Nephron (organoid): ENCODE results near the gene NBPF4.
"Not testable (repeated sequence)": the region's sequence is repeated elsewhere in the genome, so short reads cannot be mapped to it uniquely, and the experiment has no call there.

Experiments used
- H3K27ac Mint-ChIP-seq, 3 experiments: 2 replicates each; pipeline ENCODE4 v1.8.0; 2020; ENCODE audit warnings: mixed read lengths in 3 of 3, mild to moderate bottlenecking in 2 of 3, moderate library complexity in 1 of 3
- H3K27me3 Mint-ChIP-seq: 2 replicates; pipeline ENCODE4 v1.8.0; 2021; ENCODE audit warnings: low read depth, mild to moderate bottlenecking, moderate library complexity, mixed read lengths
- H3K36me3 Mint-ChIP-seq: 2 replicates; pipeline ENCODE4 v1.8.0; 2020; ENCODE audit warnings: low read depth, mixed read lengths
- H3K4me1 Mint-ChIP-seq: 2 replicates; pipeline ENCODE4 v1.8.0; 2020; ENCODE audit warnings: mixed read lengths
- H3K4me3 Mint-ChIP-seq, 3 experiments: 2 replicates each; pipeline ENCODE4 v1.8.0; 2020; ENCODE audit warnings: mild to moderate bottlenecking in 3 of 3, mixed read lengths in 3 of 3, moderate library complexity in 2 of 3
- H3K9me3 Mint-ChIP-seq: 2 replicates; pipeline ENCODE4 v1.8.0; 2020; ENCODE audit warnings: mixed read lengths
- TF ChIP-seq, protein P1 (sequence below), 3 experiments: fragments of 200-600 bp; sonication (generic); IDR thresholded peaks; one replicate each; pipeline ENCODE4 v1.5.0; 2021; ENCODE audit warnings: antibody characterized with exemption in 3 of 3; ENCODE audit not compliant: unreplicated experiment in 3 of 3

Gene NBPF4

DNA sequence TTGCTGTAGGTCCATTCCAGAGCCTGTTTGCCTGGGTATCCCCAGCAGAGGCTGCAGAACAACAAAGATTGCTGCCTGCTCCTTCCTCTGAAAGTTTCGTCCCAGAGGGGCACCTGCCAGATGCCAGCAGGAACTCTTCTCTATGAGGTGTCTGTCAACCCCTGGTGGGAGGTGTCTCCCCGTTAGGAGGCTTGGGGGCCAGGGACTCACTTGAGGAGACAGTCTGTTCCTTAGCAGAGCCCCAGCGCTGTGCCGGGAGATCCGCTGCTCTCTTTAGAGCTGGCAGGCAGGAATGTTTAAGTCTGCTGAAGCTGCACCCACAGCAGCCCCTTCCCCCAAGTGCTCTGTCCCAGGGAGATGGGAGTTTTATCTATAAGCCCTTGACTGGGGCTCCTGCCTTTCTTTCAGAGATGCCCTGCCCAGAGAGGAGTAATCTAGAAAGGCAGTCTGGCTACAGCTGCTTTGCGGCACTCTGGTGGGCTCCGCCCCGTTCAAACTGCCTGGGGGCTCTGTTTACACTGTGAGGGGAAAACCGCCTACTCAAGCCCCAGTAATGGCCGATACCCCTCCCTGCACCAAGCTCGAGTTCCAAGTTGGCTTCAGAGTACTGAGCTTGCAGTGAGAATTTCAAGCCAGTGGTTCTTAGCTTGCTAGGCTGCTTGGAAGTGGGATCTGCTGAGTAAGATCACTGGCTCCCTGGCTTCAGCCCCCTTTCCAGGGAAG, 35.0 kb downstream of the NBPF4 start:
- Mint-ChIP-seq H3K4me1 (no peaks in the 10 kb centered on the region), H3K27me3 (peaks cover 5% of the 10 kb centered on the region), H3K36me3 (peaks cover 4% of the 10 kb centered on the region), H3K4me3 (no peak overlapping the region), H3K9me3 (peaks cover 15% of the 10 kb centered on the region), H3K27ac (no peak overlapping the region)
- TF ChIP-seq, protein P1, sequence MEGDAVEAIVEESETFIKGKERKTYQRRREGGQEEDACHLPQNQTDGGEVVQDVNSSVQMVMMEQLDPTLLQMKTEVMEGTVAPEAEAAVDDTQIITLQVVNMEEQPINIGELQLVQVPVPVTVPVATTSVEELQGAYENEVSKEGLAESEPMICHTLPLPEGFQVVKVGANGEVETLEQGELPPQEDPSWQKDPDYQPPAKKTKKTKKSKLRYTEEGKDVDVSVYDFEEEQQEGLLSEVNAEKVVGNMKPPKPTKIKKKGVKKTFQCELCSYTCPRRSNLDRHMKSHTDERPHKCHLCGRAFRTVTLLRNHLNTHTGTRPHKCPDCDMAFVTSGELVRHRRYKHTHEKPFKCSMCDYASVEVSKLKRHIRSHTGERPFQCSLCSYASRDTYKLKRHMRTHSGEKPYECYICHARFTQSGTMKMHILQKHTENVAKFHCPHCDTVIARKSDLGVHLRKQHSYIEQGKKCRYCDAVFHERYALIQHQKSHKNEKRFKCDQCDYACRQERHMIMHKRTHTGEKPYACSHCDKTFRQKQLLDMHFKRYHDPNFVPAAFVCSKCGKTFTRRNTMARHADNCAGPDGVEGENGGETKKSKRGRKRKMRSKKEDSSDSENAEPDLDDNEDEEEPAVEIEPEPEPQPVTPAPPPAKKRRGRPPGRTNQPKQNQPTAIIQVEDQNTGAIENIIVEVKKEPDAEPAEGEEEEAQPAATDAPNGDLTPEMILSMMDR (IDR thresholded peaks at IDR 0.05; ENCODE audit: unreplicated experiment in 3 of 3), result no peak

DNA sequence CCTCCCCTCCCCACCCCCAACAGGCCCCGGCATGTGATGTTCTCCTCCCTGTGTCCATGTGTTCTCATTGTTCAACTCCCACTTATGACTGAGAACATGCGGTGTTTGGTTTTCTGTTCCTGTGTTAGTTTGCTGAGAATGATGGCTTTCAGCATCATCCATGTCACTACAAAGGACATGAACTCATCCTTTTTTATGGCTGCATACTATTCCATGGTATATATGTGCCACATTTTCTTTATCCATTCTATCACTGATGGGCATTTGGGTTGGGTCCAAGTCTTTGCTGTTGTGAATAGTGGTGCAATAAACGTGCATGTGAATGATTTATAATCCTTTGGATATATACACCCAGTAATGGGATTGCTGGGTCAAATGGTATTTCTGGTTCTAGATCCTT, 40.3 kb downstream of the NBPF4 start:
- Mint-ChIP-seq H3K9me3 (peaks cover 15% of the 10 kb centered on the region), H3K4me1 (peaks cover 20% of the 10 kb centered on the region)
- H3K36me3 Mint-ChIP-seq, H3K27me3 Mint-ChIP-seq, H3K27ac Mint-ChIP-seq, H3K4me3 Mint-ChIP-seq: not testable (repeated sequence)

DNA sequence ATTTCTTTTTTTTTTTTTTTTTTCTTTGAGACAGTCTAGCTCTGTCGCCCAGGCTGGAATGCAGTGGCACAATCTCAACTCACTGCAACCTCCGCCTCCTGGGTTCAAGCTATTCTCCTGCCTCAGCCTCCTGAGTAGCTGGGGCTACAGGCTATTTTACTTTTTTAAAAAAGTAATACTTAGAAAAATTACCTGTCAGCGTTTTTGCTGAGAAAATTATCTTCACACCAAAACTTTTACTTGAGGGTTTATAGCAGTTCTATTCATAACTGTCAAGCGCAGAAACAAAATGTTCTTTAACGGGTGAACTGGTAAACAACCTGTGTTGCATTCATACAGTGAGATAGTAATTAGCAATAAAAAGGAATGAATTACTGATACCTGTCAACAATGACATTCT, 42.2 kb downstream of the NBPF4 start:
- Mint-ChIP-seq H3K4me3 (peak overlapping the region; percentile 93 to 96 (median 96)), H3K4me1 (peaks cover 32% of the 10 kb centered on the region), H3K27me3 (peaks cover 5% of the 10 kb centered on the region), H3K9me3 (peaks cover 14% of the 10 kb centered on the region), H3K27ac (peak overlapping the region; percentile 95 to 98 (median 97)), H3K36me3 (peaks cover 21% of the 10 kb centered on the region)
- TF ChIP-seq, protein P1 (IDR thresholded peaks at IDR 0.05; ENCODE audit: unreplicated experiment in 3 of 3), result no peak

DNA sequence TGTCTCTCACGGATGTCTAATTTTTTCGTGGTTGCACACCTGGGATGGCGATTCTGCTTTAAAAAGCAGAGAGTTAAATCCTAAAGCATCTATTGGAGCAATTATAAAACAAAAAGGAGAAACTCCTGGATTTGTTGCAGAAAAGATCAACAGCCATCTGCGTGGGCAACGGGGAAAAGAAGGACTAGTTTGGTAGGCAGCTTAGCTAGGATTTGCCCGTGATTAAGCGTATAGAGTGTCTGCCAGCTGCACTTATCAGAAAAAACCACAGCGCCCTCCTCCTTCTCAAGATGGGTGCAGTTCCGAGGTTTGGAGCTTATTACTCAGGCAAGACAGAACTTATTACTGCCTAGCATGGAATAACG, 43.2 kb downstream of the NBPF4 start:
- Mint-ChIP-seq H3K27ac (peak overlapping the region; percentile 95 to 98 (median 97)), H3K4me3 (peak overlapping the region; percentile 93 to 96 (median 96)), H3K9me3 (peaks cover 20% of the 10 kb centered on the region), H3K4me1 (peaks cover 32% of the 10 kb centered on the region), H3K27me3 (no peaks in the 10 kb centered on the region), H3K36me3 (peaks cover 29% of the 10 kb centered on the region)
- TF ChIP-seq, protein P1 (IDR thresholded peaks at IDR 0.05; ENCODE audit: unreplicated experiment in 3 of 3), result no peak

DNA sequence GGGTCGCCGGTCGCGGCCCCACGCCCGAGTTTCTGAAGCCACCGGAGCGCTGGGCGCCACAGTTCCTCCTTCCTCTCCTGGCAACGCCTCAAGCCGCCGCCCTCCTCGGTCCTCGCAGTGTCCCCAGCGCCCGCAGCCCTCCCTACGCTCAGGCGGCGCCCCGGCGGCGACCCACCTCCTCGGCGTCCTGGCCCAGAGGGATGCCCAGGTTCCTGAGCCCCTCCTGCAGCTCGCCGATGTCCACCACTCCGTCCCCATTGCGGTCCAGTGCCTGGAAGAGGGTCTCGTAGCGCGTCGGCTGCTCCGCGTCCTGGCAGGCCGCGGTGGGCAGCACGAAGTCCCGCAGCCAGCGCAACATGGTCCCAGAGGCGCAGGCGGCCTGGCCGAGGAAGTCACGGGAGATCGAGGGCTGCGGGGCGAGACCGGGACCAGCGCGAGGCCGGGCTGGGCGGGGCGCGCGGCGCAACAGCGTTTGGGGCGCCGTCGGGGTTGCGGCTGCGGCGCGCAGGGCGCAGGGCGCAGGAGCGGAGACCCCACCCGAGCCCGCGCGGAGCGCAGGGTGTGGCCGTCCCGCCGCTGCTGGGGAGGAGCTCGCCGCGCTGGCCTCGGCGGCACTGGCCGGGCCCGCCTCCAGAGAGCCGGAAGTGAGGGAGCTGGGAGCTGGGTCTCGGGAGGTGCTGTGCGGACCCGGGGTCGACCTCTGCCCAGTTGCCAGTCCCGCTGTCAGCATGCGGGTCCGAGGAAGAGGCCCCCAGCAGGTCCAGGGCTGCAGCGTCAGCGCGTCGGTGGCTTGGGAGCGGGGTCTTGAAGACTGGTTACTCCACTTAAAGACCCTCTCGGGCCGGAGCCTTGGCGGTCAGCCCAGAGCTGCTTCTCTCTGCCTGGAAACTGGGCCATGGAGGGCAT, 43.8 kb downstream of the NBPF4 start, which contains the start of gene SLC25A24:
Gene SLC25A24, minus strand, starts transcription at position 563 of the 906 bp plus-strand sequence. Its CDS starts 205 bp downstream, at position 358.
- Mint-ChIP-seq H3K27me3 (no peaks in the 10 kb centered on the region), H3K4me1 (peaks cover 32% of the 10 kb centered on the region), H3K27ac (peak within 1 kb of the TSS; percentile 96 to 98 (median 97)), H3K36me3 (peaks cover 35% of the 10 kb centered on the region), H3K4me3 (peak within 1 kb of the TSS; percentile 96), H3K9me3 (peaks cover 20% of the 10 kb centered on the region)
- TF ChIP-seq, protein P1 (IDR thresholded peaks at IDR 0.05; ENCODE audit: unreplicated experiment in 3 of 3), result no peak

DNA sequence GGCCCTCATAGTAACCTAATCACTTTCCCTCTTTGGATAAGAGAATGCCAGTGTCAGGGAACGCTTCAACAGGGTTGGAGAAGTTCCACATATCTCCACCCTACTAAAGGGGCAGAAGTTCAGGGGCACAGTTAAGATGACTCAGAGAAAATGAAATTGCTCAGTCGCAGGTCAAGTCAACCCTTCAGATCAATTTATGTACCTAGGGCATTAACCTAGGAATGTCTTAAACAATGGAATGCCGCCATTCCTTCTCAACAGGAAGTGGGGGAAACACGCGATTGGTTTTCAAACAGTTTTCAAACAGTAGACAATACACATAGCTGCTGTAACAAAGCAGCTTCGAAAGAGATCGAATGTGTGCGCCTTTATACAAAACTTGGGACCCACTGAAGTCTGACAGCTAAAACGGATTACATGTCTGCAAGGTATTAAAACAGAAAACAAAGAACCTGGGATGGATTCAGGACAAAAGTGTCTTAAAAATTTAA, 44.6 kb downstream of the NBPF4 start:
- peaks cover 22% of the 10 kb centered on the region for H3K9me3 Mint-ChIP-seq
- peak overlapping the region; percentile 96 to 98 (median 97) for H3K27ac Mint-ChIP-seq
- peaks cover 32% of the 10 kb centered on the region for H3K4me1 Mint-ChIP-seq
- H3K36me3 Mint-ChIP-seq, result peaks cover 42% of the 10 kb centered on the region
- H3K4me3 Mint-ChIP-seq, result peak overlapping the region; percentile 96
- H3K27me3 Mint-ChIP-seq, result peaks cover under 1% of the 10 kb centered on the region
- TF ChIP-seq, protein P1 (IDR thresholded peaks at IDR 0.05; ENCODE audit: unreplicated experiment in 3 of 3), result no peak
